Testis (tissue), 2 donors: ENCODE measurements around the gene ZNF236.

Source experiments
- POLR2A ChIP-seq: fragments of 450-650 bp; IDR thresholded peaks from one replicate; pipeline ENCODE4 v1.6.1; 2017; ENCODE audit warnings: antibody characterized with exemption, mild to moderate bottlenecking, moderate library complexity
- TF ChIP-seq, protein P1 (sequence below), 3 experiments: fragments of 450-650 bp in 2 of 3; fragments of 200-600 bp in 1 of 3; sonication (generic) in 1 of 3; IDR thresholded peaks; one replicate each; pipeline ENCODE4 v1.5.1; 2016 to 2019; ENCODE audit warnings: antibody characterized with exemption in 3 of 3, mild to moderate bottlenecking in 2 of 3, moderate library complexity in 1 of 3

DNA sequence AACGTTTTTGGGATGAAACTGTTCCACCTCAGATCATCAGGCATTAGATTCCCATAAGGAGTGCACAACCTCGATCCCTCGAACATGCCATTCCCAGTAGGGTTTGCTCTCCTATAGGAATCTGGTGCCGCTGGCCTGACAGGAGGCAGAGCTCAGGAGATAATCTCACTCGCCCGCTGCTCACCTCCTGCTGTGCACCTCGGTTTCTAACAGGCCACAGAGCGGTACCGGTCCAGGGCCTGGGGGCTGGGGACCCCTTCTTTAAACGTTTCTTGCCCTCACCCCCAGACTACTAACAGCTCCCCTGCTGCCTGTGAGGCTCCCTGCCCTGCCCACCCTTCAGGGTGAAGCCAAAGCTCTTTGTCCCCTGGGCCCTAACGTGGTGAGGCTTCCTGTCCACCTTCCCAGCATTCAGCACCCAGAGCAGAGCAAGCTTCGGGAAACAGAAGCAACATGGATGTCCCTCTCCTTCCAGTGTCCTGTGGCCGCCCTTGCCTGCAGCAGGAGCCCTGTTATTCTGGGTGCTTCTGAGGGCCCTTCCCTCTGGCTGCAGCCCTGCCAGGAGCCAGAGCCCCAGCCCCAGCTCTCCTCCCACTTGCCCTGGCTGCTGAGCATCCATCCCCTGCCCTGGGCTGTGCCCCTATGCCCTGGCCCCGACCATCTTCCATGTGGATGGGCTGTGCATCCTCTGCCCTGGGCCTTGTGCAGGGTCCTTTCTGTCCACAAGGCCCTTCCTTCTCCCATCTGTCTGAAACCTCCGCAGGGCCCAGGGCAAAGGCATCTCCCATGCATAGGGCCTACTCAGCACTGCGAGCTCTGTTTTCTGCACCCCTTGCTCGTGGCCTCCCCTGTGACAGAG lies 170.1 kb downstream of the ZNF236 start:
- TF ChIP-seq POLR2A: no peak
- TF ChIP-seq, protein P1, sequence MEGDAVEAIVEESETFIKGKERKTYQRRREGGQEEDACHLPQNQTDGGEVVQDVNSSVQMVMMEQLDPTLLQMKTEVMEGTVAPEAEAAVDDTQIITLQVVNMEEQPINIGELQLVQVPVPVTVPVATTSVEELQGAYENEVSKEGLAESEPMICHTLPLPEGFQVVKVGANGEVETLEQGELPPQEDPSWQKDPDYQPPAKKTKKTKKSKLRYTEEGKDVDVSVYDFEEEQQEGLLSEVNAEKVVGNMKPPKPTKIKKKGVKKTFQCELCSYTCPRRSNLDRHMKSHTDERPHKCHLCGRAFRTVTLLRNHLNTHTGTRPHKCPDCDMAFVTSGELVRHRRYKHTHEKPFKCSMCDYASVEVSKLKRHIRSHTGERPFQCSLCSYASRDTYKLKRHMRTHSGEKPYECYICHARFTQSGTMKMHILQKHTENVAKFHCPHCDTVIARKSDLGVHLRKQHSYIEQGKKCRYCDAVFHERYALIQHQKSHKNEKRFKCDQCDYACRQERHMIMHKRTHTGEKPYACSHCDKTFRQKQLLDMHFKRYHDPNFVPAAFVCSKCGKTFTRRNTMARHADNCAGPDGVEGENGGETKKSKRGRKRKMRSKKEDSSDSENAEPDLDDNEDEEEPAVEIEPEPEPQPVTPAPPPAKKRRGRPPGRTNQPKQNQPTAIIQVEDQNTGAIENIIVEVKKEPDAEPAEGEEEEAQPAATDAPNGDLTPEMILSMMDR (IDR thresholded peaks at IDR 0.05): no peak
